SK-N-SH (cell line): ENCODE results near the gene SNRNP27. TPM values are rescaled to one million over a fixed set of nuclear protein-coding genes. Genes with fewer than 3 reads are reported as not detected.

Source experiments
- CTCF ChIA-PET: fragments of 300-600, 350-600 bp; formaldehyde crosslinking; extraction: SDS; loops from one replicate; lab custom pipeline; 2021; lab: Yijun Ruan, JAX
- POLR2A ChIA-PET: fragments of 350-600 bp; sonication (Branson Sonifier 250); formaldehyde crosslinking; extraction: SDS; loops from one replicate; lab custom pipeline; 2020; ENCODE audit warnings: antibody characterized with exemption, inconsistent platforms; lab: Yijun Ruan, JAX
- DNase-seq: peaks from one replicate; pipeline ENCODE4 v3.0.0; 2012
- H2AFZ ChIP-seq: fragments of 200-600 bp; sonication (generic); 2 replicates; pipeline ENCODE4 v1.8.1; 2016; ENCODE audit warnings: antibody characterized with exemption, mild to moderate bottlenecking, low read depth
- H3F3A ChIP-seq: fragments of 200-600 bp; sonication (generic); replicated peaks from 2 replicates; pipeline ENCODE3; 2016; ENCODE audit warnings: antibody characterized with exemption, mild to moderate bottlenecking; ENCODE audit not compliant: insufficient read depth
- H3K27ac ChIP-seq, 2 experiments: fragments of 200-500 bp in 1 of 2; fragments of 200-600 bp in 1 of 2; sonication (Bioruptor generic) in 1 of 2; sonication (generic), shearing (Covaris generic) in 1 of 2; 2 replicates each; pipeline versions ENCODE4 v1.5.1 to v1.6.1; 2014 to 2016; ENCODE audit warnings: low read depth in 2 of 2, inconsistent platforms in 1 of 2, low read length in 1 of 2, mild to moderate bottlenecking in 1 of 2, mixed read lengths in 1 of 2
- H3K27me3 ChIP-seq: fragments of 200-600 bp; sonication (generic), shearing (Covaris generic); 2 replicates; pipeline ENCODE4 v1.6.1; 2016; ENCODE audit warnings: mixed run types; ENCODE audit not compliant: insufficient read depth
- H3K36me3 ChIP-seq, 2 experiments: fragments of 200-500 bp in 1 of 2; fragments of 200-600 bp in 1 of 2; sonication (Bioruptor generic) in 1 of 2; sonication (generic) in 1 of 2; replicated peaks in 1 of 2; 2 replicates each; pipeline versions ENCODE3 to v1.5.1; 2014 to 2016; ENCODE audit warnings: low read length in 1 of 2, mild to moderate bottlenecking in 1 of 2; ENCODE audit not compliant: insufficient read depth in 2 of 2, control insufficient read depth in 1 of 2
- H3K4me1 ChIP-seq, 2 experiments: fragments of 200-500 bp in 1 of 2; fragments of 200-600 bp in 1 of 2; sonication (Bioruptor generic) in 1 of 2; sonication (generic), shearing (Covaris generic) in 1 of 2; 2 replicates each; pipeline versions ENCODE4 v1.5.1 to v1.6.1; 2014 to 2016; ENCODE audit warnings: low read depth in 1 of 2, low read length in 1 of 2, mixed run types in 1 of 2; ENCODE audit not compliant: insufficient read depth in 2 of 2, control insufficient read depth in 1 of 2
- H3K4me2 ChIP-seq: fragments of 200-600 bp; sonication (generic), shearing (Covaris generic); 2 replicates; pipeline ENCODE4 v1.6.1; 2017; ENCODE audit warnings: mixed run types
- H3K4me3 ChIP-seq, 2 experiments: fragments of 200-500 bp in 1 of 2; fragments of 200-600 bp in 1 of 2; sonication (Bioruptor generic) in 1 of 2; sonication (generic), shearing (Covaris generic) in 1 of 2; 2 replicates each; pipeline versions ENCODE4 v1.5.1 to v1.8.1; 2014 to 2016; ENCODE audit warnings: low read depth in 2 of 2, inconsistent platforms in 1 of 2, low read length in 1 of 2, mild to moderate bottlenecking in 1 of 2, mixed read lengths in 1 of 2, moderate library complexity in 1 of 2
- H3K79me2 ChIP-seq: fragments of 200-600 bp; sonication (generic); 2 replicates; pipeline ENCODE4 v1.8.1; 2017; ENCODE audit warnings: mild to moderate bottlenecking; ENCODE audit not compliant: insufficient read depth
- H3K9ac ChIP-seq: fragments of 200-600 bp; sonication (generic); 2 replicates; pipeline ENCODE4 v1.6.1; 2017; ENCODE audit warnings: mixed run types
- H3K9me2 ChIP-seq: fragments of 200-600 bp; sonication (generic); 2 replicates; pipeline ENCODE4 v1.6.1; 2017; ENCODE audit warnings: mixed run types
- H3K9me3 ChIP-seq: fragments of 200-600 bp; sonication (generic); 2 replicates; pipeline ENCODE4 v1.6.1; 2017; ENCODE audit warnings: mixed run types, mild to moderate bottlenecking, moderate library complexity
- H4K20me1 ChIP-seq: fragments of 200-600 bp; sonication (generic); 2 replicates; pipeline ENCODE4 v1.6.1; 2017; ENCODE audit warnings: mild to moderate bottlenecking, mixed run types; ENCODE audit not compliant: insufficient read depth
- FOSL2 ChIP-seq: IDR thresholded peaks from 2 replicates; pipeline ENCODE4 v1.4.0; 2012; ENCODE audit warnings: low read depth, mild to moderate bottlenecking, moderate library complexity, borderline replicate concordance
- IRF3 ChIP-seq: fragments of 150-350 bp; IDR thresholded peaks from 2 replicates; pipeline ENCODE4 v1.6.1; 2016; ENCODE audit warnings: mild to moderate bottlenecking, low read depth, low read length
- MAX ChIP-seq: IDR thresholded peaks from 2 replicates; pipeline ENCODE4 v1.4.0; 2012; ENCODE audit warnings: low read depth
- NRF1 ChIP-seq: IDR thresholded peaks from 2 replicates; pipeline ENCODE4 v1.6.1; 2012; ENCODE audit warnings: low read depth, mild to moderate bottlenecking, low read length
- WGBS: methylation state at CpG from one replicate; pipeline ENCODE4 v1.1.6; 2017; ENCODE audit warnings: low lambda C conversion rate; 5-methylcytosine and 5-hydroxymethylcytosine counted together
- polyA plus RNA-seq, 3 experiments: library from polyadenylated mRNA; depleted of rRNA; stranded (reverse); fragments of >200 nt; gene quantifications; 2 replicates each; pipeline ENCODE4 v1.2.3, GENCODE V29; 2012
- small RNA-seq, 7 experiments: library from RNA; depleted of rRNA; stranded (forward); fragments of <200 nt; gene quantifications; one replicate each; pipeline ENCODE3, GENCODE V24; 2012

SNRNP27 gene
- polyA plus RNA-seq, 1 of the 3 experiments (the other 2 are of a cell fraction): 68.4 TPM

- Histone ChIP-seq H3K4me2 (no peak overlapping the region), H3K79me2 (no peaks in the 10 kb centered on the region), H3K9me2 (no peaks in the 10 kb centered on the region), H2AFZ (no peak overlapping the region), H4K20me1 (no peaks in the 10 kb centered on the region), H3K27me3 (peaks cover 12% of the 10 kb centered on the region; the same call in 1 of the 2 replicates), H3F3A (no peaks in the 10 kb centered on the region), H3K9me3 (no peaks in the 10 kb centered on the region), H3K27ac (no peak overlapping the region), H3K36me3 (no peaks in the 10 kb centered on the region), H3K9ac (no peak overlapping the region), H3K4me3 (no peak overlapping the region), H3K4me1 (no peaks in the 10 kb centered on the region)
- DNase-seq: no peak
- ChIA-PET CTCF (interaction anchor here (1.1 kb wide), 1 partner anchor 13 kb away, joined by 3 read pairs; no protein-coding TSS in a partner anchor), POLR2A (no interaction called here)
- no peak for TF ChIP-seq FOSL2
- no peak for TF ChIP-seq NRF1
- TF ChIP-seq IRF3: no peak
- TF ChIP-seq MAX: no peak
- WGBS: 95% methylated on average over 1 of the region's 1 CpG
Observed at GRCh38 chr2:69954084-69954483, 60.3 kb downstream of the SNRNP27 start.

Small RNA genes lying within 50 kb of the gene (small RNA-seq; reads per million reads assigned to genes)
- 0 reads per million in 7 experiments for gene RPL23AP92

Other genes with a start within 250 kb of the SNRNP27 start
- gene ANXA4, start 151.8 kb upstream of the SNRNP27 start, polyA plus RNA-seq (2012; rRNA removed): 93.2 and 137 TPM in 2 replicates
- 5.3 and 6.2 TPM in 2 replicates for gene GMCL1, start 64.3 kb upstream of the SNRNP27 start, polyA plus RNA-seq (2012; rRNA removed)
- 2.3 and 2.8 TPM in 2 replicates for gene MXD1, start 21.2 kb downstream of the SNRNP27 start, polyA plus RNA-seq (2012; rRNA removed)
- gene ASPRV1, start 67.7 kb downstream of the SNRNP27 start, polyA plus RNA-seq (2012; rRNA removed): 0.20 and 0.23 TPM in 2 replicates
- gene PCBP1, start 193.5 kb downstream of the SNRNP27 start, polyA plus RNA-seq (2012; rRNA removed): 60.7 and 94.0 TPM in 2 replicates